K562 (cell line): ENCODE data around the gene CREB3L2. TPM values are rescaled to one million over a fixed set of nuclear protein-coding genes. Genes with fewer than 3 reads are reported as not detected.

Experiments used
- ATAC-seq: fragments of 200-7000 bp; cut with Tn5 transposase; 3 replicates; pipeline ENCODE4 v1.9.1; 2020; ENCODE audit warnings: moderate library complexity
- BruUV-seq: library from RNA; stranded (reverse); fragments of 400-500 nt; replicated peaks from 2 replicates; lab custom pipeline; 2021; lab: Mats Ljungman, UMichigan
- CTCF ChIA-PET: fragments of 300-600 bp; formaldehyde crosslinking; extraction: SDS; loops from one replicate; lab custom pipeline; 2021; ENCODE audit warnings: low intra/inter-chr PET ratio; lab: Yijun Ruan, JAX
- POLR2A ChIA-PET: fragments of 300-600, 350-650 bp; sonication (Branson Sonifier 250); formaldehyde crosslinking; extraction: SDS; loops from one replicate; lab custom pipeline; 2021; ENCODE audit warnings: antibody characterized with exemption, inconsistent platforms; lab: Yijun Ruan, JAX
- DNase-seq, 4 experiments: peaks; one replicate each; pipeline versions ENCODE4 v3.0.0 to v3.0.0-alpha.2; 2011 to 2018; ENCODE audit warnings: low spot score in 3 of 4, mixed read lengths in 3 of 4; ENCODE audit errors: extremely low read depth in 1 of 4
- FAIRE-seq: peaks from 2 replicates; lab custom pipeline; 2011; peaks lifted over from hg19 to GRCh38; lab: Jason Lieb, UNC
- H2AFZ ChIP-seq: 2 replicates; pipeline ENCODE4 v1.6.0; 2011; ENCODE audit warnings: low read depth, low read length, control low read depth, inconsistent platforms
- H3K27ac ChIP-seq: fragments of 200-600 bp; 3 replicates; pipeline ENCODE4 v1.8.0; 2011; ENCODE audit warnings: low read depth, mild to moderate bottlenecking, control low read depth, inconsistent platforms, low read length, moderate library complexity, mixed read lengths; ENCODE audit errors: extremely low read depth
- H3K27me3 ChIP-seq, 2 experiments: fragments of 300-600 bp in 1 of 2; 2 replicates in 1 of 2; 3 replicates in 1 of 2; pipeline versions ENCODE4 v1.6.0 to v1.8.0; 2011; ENCODE audit warnings: inconsistent platforms in 2 of 2, low read length in 2 of 2, mild to moderate bottlenecking in 1 of 2, mixed read lengths in 1 of 2, moderate library complexity in 1 of 2; ENCODE audit not compliant: control insufficient read depth in 2 of 2, insufficient read depth in 2 of 2
- H3K36me3 ChIP-seq: fragments of 300-600 bp; 3 replicates; pipeline ENCODE4 v1.8.0; 2011; ENCODE audit warnings: mild to moderate bottlenecking, low read length, inconsistent platforms; ENCODE audit not compliant: control insufficient read depth, insufficient read depth
- H3K4me1 ChIP-seq, 2 experiments: fragments of 200-600 bp in 1 of 2; replicated peaks in 1 of 2; 2 replicates in 1 of 2; 3 replicates in 1 of 2; pipeline versions ENCODE4 v1.5.1 to v1.8.0; 2011; ENCODE audit warnings: inconsistent platforms in 2 of 2, low read length in 2 of 2, mild to moderate bottlenecking in 1 of 2, mixed read lengths in 1 of 2, moderate library complexity in 1 of 2; ENCODE audit not compliant: control insufficient read depth in 2 of 2, insufficient read depth in 2 of 2
- H3K4me2 ChIP-seq: 2 replicates; pipeline ENCODE4 v1.6.1; 2011; ENCODE audit warnings: low read length, control low read depth, inconsistent platforms, mixed read lengths; ENCODE audit not compliant: insufficient read depth
- H3K4me3 ChIP-seq: fragments of 200-600 bp; sonication (generic), shearing (Covaris generic); 2 replicates; pipeline ENCODE4 v1.5.1; 2016; ENCODE audit warnings: control low read depth, inconsistent platforms
- H3K79me2 ChIP-seq: fragments of 200-600 bp; 3 replicates; pipeline ENCODE4 v1.8.0; 2011; ENCODE audit warnings: low read length, inconsistent platforms; ENCODE audit not compliant: control insufficient read depth, insufficient read depth
- H3K9ac ChIP-seq, 2 experiments: 2 replicates each; pipeline versions ENCODE4 v1.6.0 to v1.6.1; 2011; ENCODE audit warnings: low read depth in 2 of 2, low read length in 2 of 2, control low read depth in 1 of 2, inconsistent platforms in 1 of 2, mild to moderate bottlenecking in 1 of 2, mixed read lengths in 1 of 2; ENCODE audit not compliant: insufficient read depth in 1 of 2
- H3K9me1 ChIP-seq: one replicate; pipeline ENCODE4 v1.6.0; 2011; ENCODE audit warnings: inconsistent platforms, mild to moderate bottlenecking, low read length, moderate library complexity; ENCODE audit not compliant: control insufficient read depth, insufficient read depth
- H3K9me3 ChIP-seq: replicated peaks from 2 replicates; pipeline ENCODE4 v1.5.1; 2011; ENCODE audit warnings: low read depth, low read length, inconsistent platforms; ENCODE audit not compliant: control insufficient read depth, insufficient read depth
- H4K20me1 ChIP-seq: replicated peaks from 2 replicates; pipeline ENCODE4 v1.6.1; 2011; ENCODE audit warnings: low read length, inconsistent platforms, mixed read lengths; ENCODE audit not compliant: control insufficient read depth, insufficient read depth
- BRF1 ChIP-seq: IDR thresholded peaks from 3 replicates; pipeline ENCODE4 v1.6.1; 2011; ENCODE audit warnings: borderline replicate concordance, mild to moderate bottlenecking; ENCODE audit not compliant: insufficient read length; ENCODE audit errors: extremely low read depth
- HDAC2 ChIP-seq: fragments of 450-650 bp; IDR thresholded peaks from 2 replicates; pipeline ENCODE4 v1.6.1; 2016; ENCODE audit warnings: mild to moderate bottlenecking
- IRF2 ChIP-seq: sonication (generic); formaldehyde crosslinking; IDR thresholded peaks from 2 replicates; pipeline ENCODE4 v1.8.1; 2022; ENCODE audit warnings: mild to moderate bottlenecking, missing genetic modification reagents
- LARP7 ChIP-seq: fragments of 450-650 bp; IDR thresholded peaks from 2 replicates; pipeline ENCODE4 v1.6.1; 2016
- PHF8 ChIP-seq: fragments of 200-600 bp; sonication (generic); IDR thresholded peaks from 2 replicates; pipeline ENCODE4 v1.6.1; 2012; ENCODE audit warnings: mixed run types, mild to moderate bottlenecking, inconsistent platforms, low read length, moderate library complexity, borderline replicate concordance
- ZC3H8 ChIP-seq: fragments of 450-650 bp; IDR thresholded peaks from 2 replicates; pipeline ENCODE4 v1.6.1; 2017
- ZNF707 ChIP-seq: fragments of 250-450 bp; sonication (Bioruptor Pico); conservative IDR thresholded peaks from 2 replicates; pipeline ENCODE4 v1.8.0; 2022; ENCODE audit warnings: inconsistent platforms, mild to moderate bottlenecking, moderate library complexity
- WGBS: fragments of 100-300 bp; shearing (Covaris generic); methylation state at CpG from one replicate; pipeline ENCODE4 v1.1.6; 2016; ENCODE audit warnings: low coverage, mixed read lengths; ENCODE audit not compliant: insufficient coverage; ENCODE audit errors: missing lambda C conversion rate; 5-methylcytosine and 5-hydroxymethylcytosine counted together
- in situ Hi-C: fragments of 300-500 bp; cut with MboI; formaldehyde crosslinking; loops from 4 replicates; pipeline ENCODE4 v1.15.0; 2018; ENCODE audit warnings: inconsistent platforms, mixed read lengths
- intact Hi-C: fragments of 100-400 bp; cut with micrococcal nuclease; formaldehyde crosslinking; loops from 2 replicates; pipeline ENCODE4 v1.14.2; 2022
- polyA plus RNA-seq, 8 experiments: library from polyadenylated mRNA; depleted of rRNA in 4 of 8; stranded (reverse) in 5 of 8; unstranded in 3 of 8; fragments of >200 nt; fragmentation: Nextera tagmentation in 2 of 8; fragmentation: Illumina TruSeq in 1 of 8; extraction: Ambion mirVana in 2 of 8; extraction: Trizol in 1 of 8; gene quantifications; 2 replicates each; pipeline versions ENCODE4 v1.2.1 to v1.2.3, GENCODE V29; 2011 to 2014; ENCODE audit warnings: inconsistent platforms in 1 of 8, missing spikeins in 1 of 8
- total RNA-seq, 7 experiments: library from RNA; depleted of rRNA in 6 of 7; stranded (reverse); fragments of >200 nt in 6 of 7; fragmentation: Illumina TruSeq in 2 of 7; extraction: Trizol in 2 of 7; gene quantifications; 2 replicates each; pipeline versions ENCODE4 v1.2.1 to v1.2.3, GENCODE V29; 2011 to 2021; ENCODE audit warnings: low replicate concordance in 1 of 7

Gene CREB3L2
- total and polyA plus RNA-seq, 9 of the 15 experiments (the other 6 are each of a cell fraction or from before 2014, with no cell fraction given), result 7.1 to 45.6 (median 15.8) TPM

DNA sequence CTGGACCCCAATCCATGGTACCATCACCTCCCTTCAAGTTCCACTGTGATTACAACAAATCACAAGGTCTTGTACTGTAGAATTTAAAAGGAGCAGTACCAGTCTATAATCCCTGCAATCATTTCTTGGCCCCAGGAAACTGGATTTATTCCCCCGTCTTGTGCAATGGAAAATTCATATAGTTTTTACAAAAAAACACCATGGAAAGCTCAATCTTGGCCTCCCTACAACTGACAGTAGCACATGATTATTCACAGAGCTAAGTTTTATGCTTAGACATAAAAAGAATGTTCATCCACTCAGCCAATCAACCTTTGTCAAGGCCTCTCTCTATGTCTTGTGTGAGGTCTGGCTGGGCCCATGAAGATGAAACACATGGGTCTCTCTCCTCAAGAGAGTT lies 165.3 kb downstream of the CREB3L2 start:
- in situ Hi-C loops, result no loop called here
- H3K4me3 ChIP-seq, result no peak overlapping the region
- H3K9me3 ChIP-seq, result 0 out of 2 replicates have a peak, but pooled peaks cover 2% of the 10 kb centered on the region
- POLR2A ChIA-PET, result interaction anchor here (1.5 kb wide), 1 partner anchor 13 kb away, joined by 4 read pairs; no protein-coding TSS in a partner anchor
- H3K36me3 ChIP-seq, result no peaks in the 10 kb centered on the region
- 0% methylated on average over 1 of the region's 1 CpG for WGBS
- no TSS peak for BruUV-seq
- no peak overlapping the region for H2AFZ ChIP-seq
- H3K27me3 ChIP-seq, result peaks cover 5 to 11% of the 10 kb centered on the region in 2 experiments; a peak in 4 of 5 replicates
- TF ChIP-seq HDAC2, result no peak
- TF ChIP-seq ZNF707 (CRISPR knock-in tag), result no peak
- 0 out of 2 replicates have a peak, but pooled peaks have one; percentile 5 for TF ChIP-seq PHF8
- TF ChIP-seq ZC3H8, result no peak
- TF ChIP-seq BRF1, result no peak
- no peak for TF ChIP-seq IRF2
- TF ChIP-seq LARP7, result no peak
- TF ChIP-seq, all 486 proteins: peak for 1
- CTCF ChIA-PET, result no interaction called here
- H3K9me1 ChIP-seq, result no peaks in the 10 kb centered on the region
- H3K27ac ChIP-seq, result no peak overlapping the region
- no peaks in the 10 kb centered on the region for H3K4me1 ChIP-seq
- FAIRE-seq (no peak), DNase-seq (no peak), ATAC-seq (no peak)
- no peak overlapping the region for H3K9ac ChIP-seq
- H3K79me2 ChIP-seq, result no peaks in the 10 kb centered on the region
- no peaks in the 10 kb centered on the region for H4K20me1 ChIP-seq
- intact Hi-C loops, result no loop called here
- H3K4me2 ChIP-seq, result no peak overlapping the region

GRCh38 chr7:137836113-137836509 lies 165.8 kb downstream of the CREB3L2 start:
- 2% methylated on average over 3 of the region's 3 CpGs for WGBS
- no peak overlapping the region for H3K4me2 ChIP-seq
- H2AFZ ChIP-seq, result no peak overlapping the region
- FAIRE-seq, result no peak
- H4K20me1 ChIP-seq, result no peaks in the 10 kb centered on the region
- H3K79me2 ChIP-seq, result no peaks in the 10 kb centered on the region
- no peaks in the 10 kb centered on the region for H3K36me3 ChIP-seq
- no TSS peak for BruUV-seq
- DNase-seq, result no peak
- peaks cover 5 to 8% of the 10 kb centered on the region in 2 experiments; a peak in 3 of 5 replicates for H3K27me3 ChIP-seq
- no peak for ATAC-seq
- no peaks in the 10 kb centered on the region for H3K9me1 ChIP-seq
- no peaks in the 10 kb centered on the region for H3K4me1 ChIP-seq
- no peak overlapping the region for H3K27ac ChIP-seq
- in situ Hi-C loops (no loop called here), intact Hi-C loops (no loop called here)
- no peak overlapping the region for H3K4me3 ChIP-seq
- 0 out of 2 replicates have a peak, but pooled peaks cover 2% of the 10 kb centered on the region for H3K9me3 ChIP-seq
- POLR2A ChIA-PET, result interaction anchor here (1.5 kb wide), 1 partner anchor 12 kb away, joined by 4 read pairs; no protein-coding TSS in a partner anchor
- CTCF ChIA-PET, result no interaction called here
- no peak overlapping the region for H3K9ac ChIP-seq
